NCI-H146 (cell line): ENCODE measurements around the gene ESYT3.

Source experiments
- DNase-seq: peaks from one replicate; lab custom pipeline; 2025; lab: John Stamatoyannopoulos, UW

ESYT3 gene

GRCh38 chr3:138434276-138434874 lies at the start of gene ESYT3:
Gene ESYT3 (plus strand): TSS chr3:138434616. CDS start chr3:138434799, 183 bp downstream.
- peak; percentile 95 for DNase-seq

- no peak for DNase-seq
Measured at GRCh38 chr3:138384976-138385375, 49.4 kb upstream of the ESYT3 start.

GRCh38 chr3:138389144-138389601 lies 45.2 kb upstream of the ESYT3 start:
- DNase-seq: no peak

GRCh38 chr3:138389841-138390581 lies 44.4 kb upstream of the ESYT3 start:
- no peak for DNase-seq

- DNase-seq: no peak
Measured at GRCh38 chr3:138390582-138390932, 43.9 kb upstream of the ESYT3 start.

- no peak for DNase-seq
Measured at GRCh38 chr3:138394156-138394555, 40.3 kb upstream of the ESYT3 start.

- DNase-seq: no peak
Measured at GRCh38 chr3:138394686-138395085, 39.7 kb upstream of the ESYT3 start.

GRCh38 chr3:138395865-138396751 lies 38.3 kb upstream of the ESYT3 start:
- no peak for DNase-seq

GRCh38 chr3:138396752-138397410 lies 37.5 kb upstream of the ESYT3 start:
- DNase-seq: no peak

GRCh38 chr3:138397983-138398382 lies 36.4 kb upstream of the ESYT3 start:
- DNase-seq: peak; percentile 21

GRCh38 chr3:138398791-138399575 lies 35.4 kb upstream of the ESYT3 start:
- DNase-seq: peak; percentile 98

- DNase-seq: peak; percentile 97
Measured at GRCh38 chr3:138399766-138400165, 34.6 kb upstream of the ESYT3 start.

GRCh38 chr3:138400651-138401070 lies 33.8 kb upstream of the ESYT3 start:
- no peak for DNase-seq

- no peak for DNase-seq
Measured at GRCh38 chr3:138401834-138402233, 32.6 kb upstream of the ESYT3 start.

GRCh38 chr3:138404121-138404520 lies 30.3 kb upstream of the ESYT3 start:
- DNase-seq: no peak

GRCh38 chr3:138405001-138405400 lies 29.4 kb upstream of the ESYT3 start:
- DNase-seq: no peak

GRCh38 chr3:138405486-138405885 lies 28.9 kb upstream of the ESYT3 start:
- no peak for DNase-seq

- DNase-seq: no peak
Measured at GRCh38 chr3:138406606-138407005, 27.8 kb upstream of the ESYT3 start.

GRCh38 chr3:138407236-138407907 lies 27.0 kb upstream of the ESYT3 start:
- no peak for DNase-seq

- DNase-seq: no peak
Measured at GRCh38 chr3:138408751-138409570, 25.5 kb upstream of the ESYT3 start.
